ENCODE measurements around the gene NPAS3. TPM values are rescaled to one million over a fixed set of nuclear protein-coding genes. Genes with fewer than 3 reads are reported as not detected.
A peak's percentile ranks its signal among the peaks of the same experiment; 100 is the strongest.

NPAS3 gene
- total RNA-seq, 1 donor from 2014 or later: not detected

- Histone ChIP-seq H3K9ac (no peak overlapping the region), H2AFZ (replicated peaks) (no peak overlapping the region), H3K36me3 (no peaks in the 10 kb centered on the region), H3K27ac (no peak overlapping the region), H3K4me1 (no peaks in the 10 kb centered on the region), H3K4me3 (no peak overlapping the region), H3K9me3 (ENCODE audit: low read depth) (no peaks in the 10 kb centered on the region), H3F3A (ENCODE audit: low read depth) (no peaks in the 10 kb centered on the region), H3K27me3 (no peaks in the 10 kb centered on the region), H3K4me2 (no peak overlapping the region), H4K20me1 (ENCODE audit: low read depth) (no peaks in the 10 kb centered on the region), H3K79me2 (ENCODE audit: low read depth) (no peaks in the 10 kb centered on the region)
- no peaks in the 10 kb centered on the region for H3K36me3 Mint-ChIP-seq
- H3K4me3 Mint-ChIP-seq: no peak overlapping the region
- no peaks in the 10 kb centered on the region for H3K9me3 Mint-ChIP-seq
- no peak for TF ChIP-seq EZH2 (IDR thresholded peaks at IDR 0.05)
- no peak for TF ChIP-seq EZH2phosphoT487 (IDR thresholded peaks at IDR 0.05)
- TF ChIP-seq CTCF (IDR thresholded peaks at IDR 0.05): no peak
- DNase-seq (ENCODE audit: low spot score): no peak
- no peak overlapping the region for H3K27ac Mint-ChIP-seq
- H3K27me3 Mint-ChIP-seq (ENCODE audit: insufficient read depth, low read depth): no peaks in the 10 kb centered on the region
- peaks cover 12% of the 10 kb centered on the region for H3K4me1 Mint-ChIP-seq
Measured at GRCh38 chr14:33123281-33123680, 184.6 kb downstream of the NPAS3 start.

- no peaks in the 10 kb centered on the region for H3K9me3 Mint-ChIP-seq
- H3K4me3 Mint-ChIP-seq: no peak overlapping the region
- Histone ChIP-seq H3K36me3 (no peaks in the 10 kb centered on the region), H3K27me3 (no peaks in the 10 kb centered on the region), H3K4me2 (no peak overlapping the region), H3F3A (ENCODE audit: low read depth) (no peaks in the 10 kb centered on the region), H3K4me1 (no peaks in the 10 kb centered on the region), H3K27ac (no peak overlapping the region), H2AFZ (replicated peaks) (peak overlapping the region; percentile 64), H3K9me3 (ENCODE audit: low read depth) (no peaks in the 10 kb centered on the region), H3K4me3 (no peak overlapping the region), H4K20me1 (ENCODE audit: low read depth) (no peaks in the 10 kb centered on the region), H3K9ac (no peak overlapping the region), H3K79me2 (ENCODE audit: low read depth) (no peaks in the 10 kb centered on the region)
- no peak for DNase-seq (ENCODE audit: low spot score)
- no peaks in the 10 kb centered on the region for H3K4me1 Mint-ChIP-seq
- H3K27me3 Mint-ChIP-seq (ENCODE audit: insufficient read depth, low read depth): no peaks in the 10 kb centered on the region
- TF ChIP-seq CTCF (IDR thresholded peaks at IDR 0.05): no peak
- TF ChIP-seq EZH2phosphoT487 (IDR thresholded peaks at IDR 0.05): no peak
- no peak for TF ChIP-seq EZH2 (IDR thresholded peaks at IDR 0.05)
- peak overlapping the region; percentile 17 for H3K27ac Mint-ChIP-seq
- H3K36me3 Mint-ChIP-seq: no peaks in the 10 kb centered on the region
Measured at GRCh38 chr14:33126433-33126832, 187.8 kb downstream of the NPAS3 start.

GRCh38 chr14:33127531-33127930 is 188.9 kb downstream of the NPAS3 start:
- Histone ChIP-seq H3K9ac (no peak overlapping the region), H2AFZ (replicated peaks) (no peak overlapping the region), H3K27ac (no peak overlapping the region), H3K79me2 (ENCODE audit: low read depth) (no peaks in the 10 kb centered on the region), H3K4me2 (no peak overlapping the region), H3K4me3 (no peak overlapping the region), H3F3A (ENCODE audit: low read depth) (no peaks in the 10 kb centered on the region), H3K9me3 (ENCODE audit: low read depth) (no peaks in the 10 kb centered on the region), H3K36me3 (no peaks in the 10 kb centered on the region), H4K20me1 (ENCODE audit: low read depth) (no peaks in the 10 kb centered on the region), H3K27me3 (no peaks in the 10 kb centered on the region), H3K4me1 (no peaks in the 10 kb centered on the region)
- H3K27ac Mint-ChIP-seq: no peak overlapping the region
- no peaks in the 10 kb centered on the region for H3K27me3 Mint-ChIP-seq (ENCODE audit: insufficient read depth, low read depth)
- H3K36me3 Mint-ChIP-seq: no peaks in the 10 kb centered on the region
- H3K4me3 Mint-ChIP-seq: no peak overlapping the region
- TF ChIP-seq EZH2 (IDR thresholded peaks at IDR 0.05) (no peak), CTCF (IDR thresholded peaks at IDR 0.05) (no peak), EZH2phosphoT487 (IDR thresholded peaks at IDR 0.05) (no peak)
- no peak for DNase-seq (ENCODE audit: low spot score)
- no peaks in the 10 kb centered on the region for H3K9me3 Mint-ChIP-seq
- H3K4me1 Mint-ChIP-seq: no peaks in the 10 kb centered on the region
